Effector memory CD4-positive, alpha-beta T cell (primary cell): ENCODE data around the gene DDIAS.
"Not testable (repeated sequence)": the region's sequence is repeated elsewhere in the genome, so short reads cannot be mapped to it uniquely, and the experiment has no call there.

Source experiments
- DNase-seq, 3 donors: peaks; one replicate each; pipeline ENCODE4 v3.0.0-alpha.2; 2020
- H3K27ac ChIP-seq: 2 replicates; pipeline ENCODE4 v1.7.0; 2013; ENCODE audit warnings: mild to moderate bottlenecking, low read length, moderate library complexity; ENCODE audit not compliant: insufficient read depth, poor library complexity, severe bottlenecking
- H3K27me3 ChIP-seq: replicated peaks from 2 replicates; pipeline ENCODE4 v1.7.0; 2013; ENCODE audit warnings: mild to moderate bottlenecking, low read length; ENCODE audit not compliant: insufficient read depth, control insufficient read depth, poor library complexity, severe bottlenecking
- H3K36me3 ChIP-seq: 2 replicates; pipeline ENCODE4 v1.7.0; 2013; ENCODE audit warnings: mild to moderate bottlenecking, low read length, moderate library complexity; ENCODE audit not compliant: control insufficient read depth, insufficient read depth
- H3K4me1 ChIP-seq: 2 replicates; pipeline ENCODE4 v1.7.0; 2013; ENCODE audit warnings: low read length, mild to moderate bottlenecking; ENCODE audit not compliant: control insufficient read depth, insufficient read depth, poor library complexity, severe bottlenecking
- H3K4me3 ChIP-seq: 2 replicates; pipeline ENCODE4 v1.7.0; 2013; ENCODE audit warnings: low read length, low read depth, mild to moderate bottlenecking; ENCODE audit not compliant: insufficient read depth, poor library complexity, severe bottlenecking
- H3K9me3 ChIP-seq: 2 replicates; pipeline ENCODE4 v1.7.0; 2013; ENCODE audit warnings: mild to moderate bottlenecking, low read length, moderate library complexity; ENCODE audit not compliant: control insufficient read depth
- total RNA-seq, 3 donors: gene quantifications; one replicate each; lab custom pipeline; 2026; lab: John Stamatoyannopoulos, UW

The DDIAS gene, protein sequence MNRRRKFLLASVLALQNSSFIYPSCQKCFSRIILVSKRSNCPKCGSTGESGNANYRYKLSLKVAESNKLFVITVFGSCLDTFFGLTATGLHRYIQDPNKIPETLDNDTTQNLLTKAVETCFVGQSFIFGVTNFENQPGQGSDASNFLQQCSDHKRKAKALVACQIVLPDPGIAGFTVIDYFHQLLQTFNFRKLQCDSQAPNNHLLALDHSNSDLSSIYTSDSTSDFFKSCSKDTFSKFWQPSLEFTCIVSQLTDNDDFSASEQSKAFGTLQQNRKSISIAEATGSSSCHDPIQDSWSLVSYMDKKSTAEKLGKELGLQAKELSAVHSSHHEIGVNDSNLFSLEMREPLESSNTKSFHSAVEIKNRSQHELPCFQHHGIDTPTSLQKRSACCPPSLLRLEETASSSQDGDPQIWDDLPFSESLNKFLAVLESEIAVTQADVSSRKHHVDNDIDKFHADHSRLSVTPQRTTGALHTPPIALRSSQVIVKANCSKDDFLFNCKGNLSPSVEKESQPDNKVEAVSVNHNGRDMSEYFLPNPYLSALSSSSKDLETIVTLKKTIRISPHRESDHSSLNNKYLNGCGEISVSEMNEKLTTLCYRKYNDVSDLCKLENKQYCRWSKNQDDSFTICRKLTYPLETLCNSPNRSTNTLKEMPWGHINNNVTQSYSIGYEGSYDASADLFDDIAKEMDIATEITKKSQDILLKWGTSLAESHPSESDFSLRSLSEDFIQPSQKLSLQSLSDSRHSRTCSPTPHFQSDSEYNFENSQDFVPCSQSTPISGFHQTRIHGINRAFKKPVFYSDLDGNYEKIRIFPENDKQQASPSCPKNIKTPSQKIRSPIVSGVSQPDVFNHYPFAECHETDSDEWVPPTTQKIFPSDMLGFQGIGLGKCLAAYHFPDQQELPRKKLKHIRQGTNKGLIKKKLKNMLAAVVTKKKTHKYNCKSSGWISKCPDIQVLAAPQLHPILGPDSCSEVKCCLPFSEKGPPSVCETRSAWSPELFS
- total RNA-seq: 1.0 to 1.7 (median 1.5) reads per million in 3 donors

DNA sequence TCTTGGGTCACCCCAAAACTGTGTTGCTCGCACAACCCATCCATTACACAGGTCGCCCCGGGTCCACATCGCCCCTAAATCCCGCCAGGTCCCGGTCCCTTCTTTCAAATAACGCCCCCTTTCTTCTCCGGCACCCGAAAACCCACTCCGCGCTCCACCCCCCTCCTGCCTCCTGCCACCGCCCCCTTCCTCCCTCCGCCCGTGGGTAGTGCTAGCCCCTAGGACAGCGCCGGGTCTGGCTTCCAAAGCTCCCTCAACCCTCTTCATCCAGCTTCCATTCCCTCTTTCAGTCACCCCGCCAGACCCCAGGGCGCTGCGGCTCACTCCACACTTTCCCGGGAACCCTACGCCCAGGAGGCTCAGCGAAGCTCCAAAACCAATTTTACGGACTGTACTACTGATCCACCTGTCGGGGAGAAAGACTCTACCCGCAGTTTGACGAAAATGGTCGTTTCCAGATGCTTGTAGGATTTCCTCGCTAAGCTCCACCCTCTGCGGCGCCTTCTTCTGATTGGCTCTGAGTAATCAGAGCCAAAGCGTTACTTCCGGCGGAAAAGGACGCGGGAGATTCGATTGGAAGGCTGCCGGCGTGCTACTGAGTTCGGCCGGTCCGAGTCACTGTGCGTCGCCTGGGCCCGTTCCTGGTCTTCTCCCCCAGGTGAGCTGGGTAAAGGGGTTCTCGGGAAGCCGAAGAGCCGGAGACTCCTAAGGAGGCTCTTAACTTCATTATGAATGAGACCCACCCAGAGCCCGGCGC is at the start of gene DDIAS:
Gene DDIAS (plus strand): TSS at position 572 of the 757 bp plus-strand sequence. CDS start 13,003 bp downstream, outside the sequence.
- no peaks in the 10 kb centered on the region for H3K27me3 ChIP-seq
- peak within 1 kb of the TSS; percentile 82 for H3K4me3 ChIP-seq
- peaks cover 9% of the 10 kb centered on the region for H3K4me1 ChIP-seq
- H3K27ac ChIP-seq: peak within 1 kb of the TSS; percentile 91
- H3K36me3 ChIP-seq: no peaks in the 10 kb centered on the region
- H3K9me3 ChIP-seq: no peaks in the 10 kb centered on the region
- DNase-seq: peak; percentile 86 to 95 (median 90)

DNA sequence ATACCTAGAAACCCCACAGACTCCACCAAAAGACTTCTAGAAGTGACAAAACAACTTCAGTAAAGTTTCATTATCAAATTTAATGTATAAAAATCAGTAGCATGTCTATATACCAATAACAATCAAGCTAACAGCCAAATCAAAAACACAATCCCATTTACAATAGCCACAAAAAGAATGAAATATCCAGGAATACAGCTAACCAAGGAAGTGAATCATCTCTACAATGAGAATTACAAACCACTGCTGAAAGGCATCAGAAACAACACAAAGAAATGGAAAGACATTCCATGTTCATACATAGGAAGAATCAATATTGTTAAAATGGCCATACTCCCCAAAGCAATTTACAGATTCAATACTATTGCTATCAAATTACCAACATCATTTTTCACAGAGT is 47.3 kb upstream of the DDIAS start:
- no peaks in the 10 kb centered on the region for H3K36me3 ChIP-seq
- no peak overlapping the region for H3K4me3 ChIP-seq
- DNase-seq: no peak
- H3K9me3 ChIP-seq: no peaks in the 10 kb centered on the region
- H3K4me1 ChIP-seq: no peaks in the 10 kb centered on the region
- H3K27ac ChIP-seq: no peak overlapping the region
- no peaks in the 10 kb centered on the region for H3K27me3 ChIP-seq

DNA sequence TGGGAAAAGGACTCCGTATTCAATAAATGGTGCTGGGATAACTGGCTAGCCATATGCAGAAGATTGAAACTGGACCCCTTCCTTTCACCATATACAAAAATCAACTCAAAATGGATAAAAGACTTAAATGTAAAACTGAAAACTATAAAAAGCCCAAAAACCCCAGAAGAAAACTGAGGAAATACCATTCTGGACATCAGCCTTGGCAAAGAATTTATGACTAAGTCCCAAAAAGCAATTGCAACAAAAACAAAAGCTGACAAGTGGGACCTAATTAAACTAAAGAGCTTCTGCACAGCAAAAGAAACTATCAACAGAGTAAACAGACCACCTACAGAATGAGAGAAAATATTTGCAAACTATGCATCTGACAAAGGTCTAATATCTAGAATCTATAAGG is 46.6 kb upstream of the DDIAS start:
- H3K4me1 ChIP-seq, H3K27me3 ChIP-seq, H3K9me3 ChIP-seq, DNase-seq, H3K36me3 ChIP-seq, H3K4me3 ChIP-seq, H3K27ac ChIP-seq: not testable (repeated sequence)

DNA sequence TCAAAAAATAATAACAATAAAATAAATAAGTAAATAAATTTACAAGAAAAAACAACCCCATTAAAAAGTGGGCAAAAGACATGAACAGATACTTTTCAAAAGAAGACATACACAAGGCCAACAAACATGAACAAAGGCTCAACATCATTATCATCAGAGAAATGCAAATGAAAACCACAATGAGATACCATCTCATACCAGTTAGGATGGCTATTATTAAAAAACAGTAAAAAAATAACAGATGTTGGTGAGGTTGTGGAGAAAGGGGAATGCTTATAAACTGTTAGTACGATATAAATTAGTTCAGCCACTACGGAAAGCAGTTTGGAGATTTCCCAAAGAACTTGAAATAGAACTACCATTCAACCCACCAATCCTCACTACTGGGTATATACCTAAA is 45.9 kb upstream of the DDIAS start:
- H3K36me3 ChIP-seq: no peaks in the 10 kb centered on the region
- H3K4me1 ChIP-seq: no peaks in the 10 kb centered on the region
- H3K4me3 ChIP-seq: no peak overlapping the region
- H3K9me3 ChIP-seq: no peaks in the 10 kb centered on the region
- DNase-seq: no peak
- no peaks in the 10 kb centered on the region for H3K27me3 ChIP-seq
- H3K27ac ChIP-seq: no peak overlapping the region

DNA sequence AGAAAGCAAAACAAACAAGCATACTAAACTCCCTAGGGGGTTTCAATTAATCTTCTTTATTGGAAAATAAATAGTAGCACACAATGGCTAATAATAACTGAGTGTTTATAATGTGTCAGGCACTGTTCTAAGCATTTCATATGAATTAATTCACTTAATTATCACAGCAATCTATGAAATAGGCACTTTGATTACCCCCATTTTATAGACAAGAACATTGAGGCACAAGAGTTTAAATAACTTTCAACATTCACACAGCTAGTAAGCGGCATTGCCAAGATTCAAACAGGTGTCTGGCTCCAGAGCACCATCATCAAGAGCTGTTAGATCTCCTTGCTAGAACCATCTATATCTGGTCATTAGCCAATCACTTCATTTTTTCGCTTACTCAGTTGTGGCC is 44.4 kb upstream of the DDIAS start:
- DNase-seq: no peak
- no peaks in the 10 kb centered on the region for H3K9me3 ChIP-seq
- no peak overlapping the region for H3K27ac ChIP-seq
- no peak overlapping the region for H3K4me3 ChIP-seq
- H3K4me1 ChIP-seq: no peaks in the 10 kb centered on the region
- no peaks in the 10 kb centered on the region for H3K36me3 ChIP-seq
- H3K27me3 ChIP-seq: no peaks in the 10 kb centered on the region

DNA sequence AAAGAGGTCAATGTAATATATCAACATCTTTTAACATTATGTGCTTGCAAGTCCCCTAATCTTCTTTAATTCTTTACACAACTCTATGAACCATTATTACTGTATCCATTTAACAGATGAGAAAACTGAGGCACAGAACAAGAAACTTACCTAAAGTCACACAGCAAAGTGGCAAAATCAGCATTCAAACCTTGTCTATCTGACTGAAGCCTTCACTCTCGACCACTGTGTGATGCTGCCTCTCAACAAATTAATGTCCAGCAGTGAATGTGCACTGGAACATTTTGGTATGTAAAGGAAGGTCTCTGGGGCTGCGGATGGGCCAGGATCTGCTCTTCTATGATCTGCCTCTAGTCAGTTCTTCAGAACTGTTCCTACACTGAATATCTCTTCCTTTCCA is 43.4 kb upstream of the DDIAS start:
- no peaks in the 10 kb centered on the region for H3K4me1 ChIP-seq

DNA sequence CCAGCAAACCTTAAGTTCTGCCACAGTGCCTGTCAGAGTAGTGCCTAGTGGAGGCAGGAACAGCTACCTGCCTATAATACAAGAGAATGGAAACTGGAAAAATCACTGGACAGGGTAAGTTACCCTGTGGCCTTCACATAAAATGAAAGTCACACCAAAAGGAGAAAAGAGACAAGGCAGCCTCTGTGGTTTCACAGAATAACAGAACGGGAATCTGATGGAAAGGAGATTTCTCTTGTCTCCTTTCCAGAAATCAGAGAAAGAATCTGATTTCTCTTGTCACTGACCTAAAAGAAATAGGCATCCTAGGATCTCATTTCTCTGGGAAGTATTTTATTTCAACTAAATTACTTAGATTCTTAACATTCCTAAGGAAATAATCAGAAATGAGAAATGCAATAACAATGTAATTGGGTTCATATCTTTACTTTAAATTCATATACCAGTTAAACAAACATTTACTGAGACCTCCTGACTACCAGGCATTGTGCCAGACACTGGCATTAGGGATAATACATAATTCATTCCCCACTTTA is 42.9 kb upstream of the DDIAS start:
- Histone ChIP-seq H3K27ac (no peak overlapping the region), H3K27me3 (no peaks in the 10 kb centered on the region), H3K36me3 (no peaks in the 10 kb centered on the region), H3K4me1 (no peaks in the 10 kb centered on the region), H3K4me3 (no peak overlapping the region), H3K9me3 (no peaks in the 10 kb centered on the region)
- DNase-seq: no peak

More for the DNA sequence above, 43.4 kb upstream of the DDIAS start:
- no peak for DNase-seq
- Histone ChIP-seq H3K9me3 (no peaks in the 10 kb centered on the region), H3K36me3 (no peaks in the 10 kb centered on the region), H3K4me3 (no peak overlapping the region), H3K27me3 (no peaks in the 10 kb centered on the region), H3K27ac (no peak overlapping the region)

DNA sequence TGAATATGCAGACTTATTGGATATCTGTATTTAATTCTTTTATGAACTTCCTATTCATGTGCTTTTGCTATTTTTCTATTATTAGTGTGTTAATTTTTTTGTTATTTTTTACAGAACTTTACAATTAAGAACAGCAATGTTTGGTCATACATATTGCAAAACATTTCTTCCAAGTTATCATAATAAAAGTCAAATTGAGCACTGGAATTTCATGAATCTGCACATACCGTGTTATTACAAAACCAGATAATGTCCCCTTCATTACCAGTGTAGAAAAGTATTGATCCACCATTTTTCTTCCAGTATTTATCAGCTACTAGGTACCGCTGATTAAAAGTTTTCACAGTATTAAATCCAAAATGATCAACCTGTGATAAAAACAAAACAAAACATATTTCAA is 41.8 kb upstream of the DDIAS start:
- DNase-seq: no peak
- H3K27me3 ChIP-seq: no peaks in the 10 kb centered on the region
- H3K36me3 ChIP-seq: no peaks in the 10 kb centered on the region
- H3K4me1 ChIP-seq: no peaks in the 10 kb centered on the region
- no peak overlapping the region for H3K27ac ChIP-seq
- no peak overlapping the region for H3K4me3 ChIP-seq
- H3K9me3 ChIP-seq: no peaks in the 10 kb centered on the region

DNA sequence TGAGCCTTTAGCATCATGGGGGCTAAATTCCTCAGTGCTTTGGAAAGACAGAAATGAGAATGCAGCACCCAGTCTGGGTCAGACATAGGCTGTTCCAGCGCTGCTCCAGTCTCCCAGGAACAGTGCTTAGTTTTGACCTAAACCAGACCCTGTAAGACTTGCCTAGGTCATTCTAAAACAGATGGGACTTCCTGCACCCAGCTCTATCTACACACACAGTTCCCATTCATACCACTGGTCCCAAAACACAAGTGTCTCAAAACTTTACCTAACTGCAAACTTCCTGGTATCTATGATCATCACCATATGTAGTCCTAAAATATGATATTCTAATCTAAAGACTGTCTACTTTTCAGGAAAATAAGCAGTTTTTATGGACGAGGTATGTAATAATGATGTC is 39.2 kb upstream of the DDIAS start:
- no peaks in the 10 kb centered on the region for H3K9me3 ChIP-seq
- no peaks in the 10 kb centered on the region for H3K4me1 ChIP-seq
- H3K4me3 ChIP-seq: no peak overlapping the region
- no peaks in the 10 kb centered on the region for H3K36me3 ChIP-seq
- no peak overlapping the region for H3K27ac ChIP-seq
- no peak for DNase-seq
- H3K27me3 ChIP-seq: no peaks in the 10 kb centered on the region
